Measurements from ENCODE around the gene IP6K2. TPM values are rescaled to one million over a fixed set of nuclear protein-coding genes. Genes with fewer than 3 reads are reported as not detected.
"Not testable (repeated sequence)": the region's sequence is repeated elsewhere in the genome, so short reads cannot be mapped to it uniquely, and the experiment has no call there.

IP6K2 gene
- total and polyA plus RNA-seq, 10 of the 15 experiments (the other 5 are each of a cell fraction or from before 2014, with no cell fraction given), result 25.8 to 95.9 (median 69.0) TPM

GRCh38 chr3:48765376-48765775, 48.4 kb upstream of the IP6K2 start:
- BruUV-seq (replicated peaks), result no TSS peak
- intact Hi-C loops (cut with micrococcal nuclease; ENCODE audit: unreplicated experiment) (no loop called here), in situ Hi-C loops (cut with MboI) (no loop called here)
- no peak overlapping the region for H3K4me2 ChIP-seq (ENCODE audit: control insufficient read depth, insufficient read depth)
- no peaks in the 10 kb centered on the region for H3K4me1 ChIP-seq (ENCODE audit: control insufficient read depth, insufficient read depth, low read length)
- H3K79me2 ChIP-seq (ENCODE audit: control insufficient read depth, insufficient read depth, low read length), result no peaks in the 10 kb centered on the region
- no peaks in the 10 kb centered on the region for H4K20me1 ChIP-seq (ENCODE audit: control insufficient read depth, insufficient read depth)
- ChIA-PET RAD21 (ENCODE audit: unreplicated experiment) (no interaction called here), CTCF (interaction anchor here (0.6 to 1.7 kb wide), 3 partner anchors 11 to 364 kb away, joined by 4 to 5 read pairs (median 4); partner anchors contain the start of gene SLC25A20), SMC1A (ENCODE audit: uncharacterized antibody, unreplicated experiment) (interaction anchor here (1.1 to 1.4 kb wide), 2 partner anchors 133 to 186 kb away, joined by 3 read pairs; partner anchors contain the start of gene SLC25A20), POLR2A (interaction anchor here (0.5 kb wide), 1 partner anchor 705 kb away, joined by 6 read pairs; the partner anchor contains the start of gene DAG1)
- no peaks in the 10 kb centered on the region for H3K9me3 ChIP-seq (replicated peaks; ENCODE audit: control insufficient read depth, insufficient read depth, low read length)
- 0 out of 4 replicates have a peak, but pooled peaks cover 0 to 4% of the 10 kb centered on the region in 2 experiments for H3K36me3 ChIP-seq (ENCODE audit: control insufficient read depth in 2 of 2, insufficient read depth in 2 of 2, low read length in 1 of 2)
- peak; percentile 53; the same call in 2 of the 3 replicates for ATAC-seq
- no peak overlapping the region for H3K4me3 ChIP-seq
- H3K9ac ChIP-seq (ENCODE audit: control insufficient read depth, insufficient read depth, low read length), result no peak overlapping the region
- WGBS (ENCODE audit: insufficient coverage, insufficient replicate concordance, low lambda C conversion rate, missing lambda C conversion rate), result 78% methylated on average over 1 of the region's 1 CpG
- H2AFZ ChIP-seq (ENCODE audit: control insufficient read depth, low read depth, low read length), result no peak overlapping the region
- no peaks in the 10 kb centered on the region for H3K27me3 ChIP-seq (replicated peaks in 1 of 2; ENCODE audit: control insufficient read depth in 2 of 2, insufficient read depth in 2 of 2, low read length in 1 of 2)
- no peak for FAIRE-seq
- TF ChIP-seq CTCF (IDR thresholded peaks at IDR 0.05 in 2 of 3, conservative IDR thresholded peaks at IDR 0.05 in 1 of 3; ENCODE audit: control insufficient read depth in 2 of 3, extremely low read depth in 1 of 3, insufficient read depth in 1 of 3, low read depth in 3 of 3, low read length in 3 of 3), result peak in 1 of 3 experiments; percentile 14; a peak in 1 of 6 replicates
- no peak for TF ChIP-seq ZNF622 (IDR thresholded peaks at IDR 0.05)
- no peak for DNase-seq (ENCODE audit: low read depth, low spot score)
- H3K27ac ChIP-seq (ENCODE audit: control insufficient read depth, insufficient read depth), result no peak overlapping the region

DNA sequence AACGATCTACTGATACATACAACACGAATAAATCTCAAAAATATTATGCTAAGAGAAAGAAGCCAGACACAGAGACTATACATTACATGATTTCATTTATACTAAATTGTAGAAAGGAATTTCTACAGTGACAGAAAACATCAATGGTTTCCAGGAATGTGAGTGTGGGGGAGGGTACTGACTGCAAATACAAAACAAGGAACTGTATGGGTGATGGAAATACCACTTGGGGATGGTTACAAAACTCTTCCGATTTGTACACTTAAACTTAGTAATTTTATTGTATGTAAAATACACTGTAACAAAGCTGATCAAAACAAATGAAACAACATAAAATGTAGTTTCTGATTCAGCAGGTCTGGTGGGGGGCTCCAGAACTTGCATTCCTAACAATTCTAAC, 45.8 kb upstream of the IP6K2 start:
- DNase-seq (ENCODE audit: low read depth, low spot score) (no peak), FAIRE-seq (no peak), ATAC-seq (no peak)
- no peak overlapping the region for H3K4me3 ChIP-seq
- H3K4me1 ChIP-seq (ENCODE audit: control insufficient read depth, insufficient read depth, low read length), result no peaks in the 10 kb centered on the region
- H3K9me3 ChIP-seq (replicated peaks; ENCODE audit: control insufficient read depth, insufficient read depth, low read length), result no peaks in the 10 kb centered on the region
- no peaks in the 10 kb centered on the region for H3K36me3 ChIP-seq (ENCODE audit: control insufficient read depth in 2 of 2, insufficient read depth in 2 of 2, low read length in 1 of 2)
- no peak overlapping the region for H2AFZ ChIP-seq (ENCODE audit: control insufficient read depth, low read depth, low read length)
- intact Hi-C loops (cut with micrococcal nuclease; ENCODE audit: unreplicated experiment) (no loop called here), in situ Hi-C loops (cut with MboI) (no loop called here)
- RAD21 ChIA-PET (ENCODE audit: unreplicated experiment), result no interaction called here
- H3K27me3 ChIP-seq (replicated peaks in 1 of 2; ENCODE audit: control insufficient read depth in 2 of 2, insufficient read depth in 2 of 2, low read length in 1 of 2), result no peaks in the 10 kb centered on the region
- no TSS peak for BruUV-seq (replicated peaks)
- no peaks in the 10 kb centered on the region for H4K20me1 ChIP-seq (ENCODE audit: control insufficient read depth, insufficient read depth)
- H3K9ac ChIP-seq (ENCODE audit: control insufficient read depth, insufficient read depth, low read length), result no peak overlapping the region
- POLR2A ChIA-PET, result no interaction called here
- SMC1A ChIA-PET (ENCODE audit: uncharacterized antibody, unreplicated experiment), result no interaction called here
- no peak overlapping the region for H3K4me2 ChIP-seq (ENCODE audit: control insufficient read depth, insufficient read depth)
- TF ChIP-seq ZNF207 (IDR thresholded peaks at IDR 0.05; ENCODE audit: borderline replicate concordance), result no peak
- no peak for TF ChIP-seq RUNX3 (IDR thresholded peaks at IDR 0.05; ENCODE audit: low read length)
- no peak for TF ChIP-seq NR2F1 (conservative IDR thresholded peaks at IDR 0.05)
- TF ChIP-seq RB1 (IDR thresholded peaks at IDR 0.05; ENCODE audit: borderline replicate concordance), result no peak
- no peak for TF ChIP-seq CREM (IDR thresholded peaks at IDR 0.05; ENCODE audit: low read depth)
- no peak for TF ChIP-seq EED (IDR thresholded peaks at IDR 0.05; ENCODE audit: low read depth)
- H3K79me2 ChIP-seq (ENCODE audit: control insufficient read depth, insufficient read depth, low read length), result no peaks in the 10 kb centered on the region
- 92% methylated on average over 3 of the region's 3 CpGs for WGBS (ENCODE audit: insufficient coverage, insufficient replicate concordance, low lambda C conversion rate, missing lambda C conversion rate)
- CTCF ChIA-PET, result interaction anchor here (1.7 kb wide), 1 partner anchor 165 kb away, joined by 3 read pairs; no protein-coding TSS in a partner anchor
- H3K27ac ChIP-seq (ENCODE audit: control insufficient read depth, insufficient read depth), result no peak overlapping the region

DNA sequence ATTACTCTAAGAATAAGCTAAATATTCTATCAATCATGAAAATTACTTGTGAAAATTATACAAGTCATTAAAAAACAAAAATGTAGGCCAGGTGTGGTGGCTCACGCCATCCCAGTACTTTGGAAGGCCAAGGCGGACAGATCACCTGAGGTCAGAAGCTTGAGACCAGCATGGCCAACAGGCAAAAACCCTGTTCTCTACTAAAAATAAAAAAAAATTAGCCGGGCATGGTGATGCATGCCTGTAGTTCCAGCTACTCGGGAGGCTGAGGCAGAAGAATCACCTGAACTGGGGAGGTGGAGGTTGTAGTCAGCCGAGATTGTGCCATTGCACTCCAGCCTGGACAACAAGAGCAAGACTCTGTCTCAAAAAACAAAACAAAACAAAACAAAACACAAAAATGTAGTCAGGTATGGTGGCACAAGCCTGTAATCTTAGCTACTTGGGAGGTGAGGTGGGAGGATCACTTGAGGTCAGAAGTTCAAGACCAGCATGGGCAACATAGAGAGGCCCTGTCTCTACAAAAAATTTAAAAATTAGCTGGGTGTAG, 43.0 kb upstream of the IP6K2 start:
- in situ Hi-C loops (cut with MboI); DNase-seq (ENCODE audit: low read depth, low spot score); H3K4me1 ChIP-seq (ENCODE audit: control insufficient read depth, insufficient read depth, low read length); H3K27ac ChIP-seq (ENCODE audit: control insufficient read depth, insufficient read depth); H3K79me2 ChIP-seq (ENCODE audit: control insufficient read depth, insufficient read depth, low read length); H4K20me1 ChIP-seq (ENCODE audit: control insufficient read depth, insufficient read depth); intact Hi-C loops (cut with micrococcal nuclease; ENCODE audit: unreplicated experiment); H2AFZ ChIP-seq (ENCODE audit: control insufficient read depth, low read depth, low read length); H3K4me2 ChIP-seq (ENCODE audit: control insufficient read depth, insufficient read depth); SMC1A ChIA-PET (ENCODE audit: uncharacterized antibody, unreplicated experiment); ATAC-seq; H3K36me3 ChIP-seq (ENCODE audit: control insufficient read depth in 2 of 2, insufficient read depth in 2 of 2, low read length in 1 of 2); H3K4me3 ChIP-seq; H3K9me3 ChIP-seq (replicated peaks; ENCODE audit: control insufficient read depth, insufficient read depth, low read length); H3K27me3 ChIP-seq (replicated peaks in 1 of 2; ENCODE audit: control insufficient read depth in 2 of 2, insufficient read depth in 2 of 2, low read length in 1 of 2); BruUV-seq (replicated peaks); H3K9ac ChIP-seq (ENCODE audit: control insufficient read depth, insufficient read depth, low read length); FAIRE-seq: not testable (repeated sequence)
- POLR2A ChIA-PET, result interaction anchor here (0.5 to 0.7 kb wide), 2 partner anchors 157 to 697 kb away, joined by 4 to 6 read pairs; no protein-coding TSS in a partner anchor
- RAD21 ChIA-PET (ENCODE audit: unreplicated experiment), result interaction anchor here (0.6 to 0.7 kb wide), 3 partner anchors 124 to 151 kb away, joined by 3 read pairs; partner anchors contain the start of gene SLC26A6
- WGBS (ENCODE audit: insufficient coverage, insufficient replicate concordance, low lambda C conversion rate, missing lambda C conversion rate), result 99% methylated on average over 5 of the region's 5 CpGs
- CTCF ChIA-PET, result interaction anchor here (0.8 to 1.5 kb wide), 4 partner anchors 20 to 192 kb away, joined by 3 to 8 read pairs (median 4); no protein-coding TSS in a partner anchor

All from GM12878 (cell line).